ENCODE results near the gene FEN1.

FEN1 gene

DNA sequence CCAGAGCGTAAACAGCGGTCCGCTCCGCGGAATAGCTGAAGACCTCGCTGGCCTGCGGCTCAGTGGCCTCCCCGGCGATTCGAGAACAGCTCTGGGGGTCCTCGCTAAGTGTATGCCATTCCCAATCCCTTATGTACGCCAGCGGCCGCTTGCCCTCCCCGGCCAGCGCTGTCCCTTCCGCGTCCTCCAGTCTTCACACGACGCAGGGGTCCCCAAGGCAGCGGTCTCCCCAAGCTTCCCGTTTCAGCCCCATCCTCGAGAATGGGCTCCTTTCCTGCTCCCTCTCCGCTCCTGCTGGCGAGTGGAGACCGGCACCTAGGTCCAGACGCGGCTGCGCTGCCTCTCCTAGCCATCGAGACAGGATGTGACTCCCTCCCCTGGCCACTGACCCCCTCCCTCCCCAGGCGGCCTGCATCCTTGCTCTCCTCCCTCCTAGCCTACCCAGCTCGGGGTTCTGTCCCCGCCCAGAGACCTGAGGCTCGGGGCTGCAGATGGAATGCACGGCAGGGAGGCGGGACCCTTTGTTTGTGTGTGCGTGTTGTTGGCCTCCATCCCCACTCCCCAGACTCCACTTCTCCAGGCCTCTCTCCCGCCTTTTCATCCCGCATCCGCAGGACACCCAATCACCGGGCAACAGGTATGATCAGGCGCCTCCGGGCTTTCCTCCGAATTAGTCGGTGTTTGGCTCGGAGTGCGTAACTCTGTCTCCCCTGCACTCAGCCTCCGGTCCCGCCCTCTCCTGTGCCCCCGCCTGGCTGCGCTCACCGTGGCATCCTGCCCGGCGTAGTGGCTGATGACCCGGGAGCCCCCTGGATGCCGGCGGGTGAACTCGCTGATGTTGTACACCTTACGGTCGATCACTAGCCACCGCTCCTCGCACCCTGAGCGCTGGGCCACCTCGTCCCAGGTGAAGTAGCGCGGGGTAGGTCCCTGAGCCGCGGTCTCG, 23.4 kb downstream of the FEN1 start:
- DNase-seq = peak in 50 of 58 donors; percentile 39 to 82 (median 70)

DNA sequence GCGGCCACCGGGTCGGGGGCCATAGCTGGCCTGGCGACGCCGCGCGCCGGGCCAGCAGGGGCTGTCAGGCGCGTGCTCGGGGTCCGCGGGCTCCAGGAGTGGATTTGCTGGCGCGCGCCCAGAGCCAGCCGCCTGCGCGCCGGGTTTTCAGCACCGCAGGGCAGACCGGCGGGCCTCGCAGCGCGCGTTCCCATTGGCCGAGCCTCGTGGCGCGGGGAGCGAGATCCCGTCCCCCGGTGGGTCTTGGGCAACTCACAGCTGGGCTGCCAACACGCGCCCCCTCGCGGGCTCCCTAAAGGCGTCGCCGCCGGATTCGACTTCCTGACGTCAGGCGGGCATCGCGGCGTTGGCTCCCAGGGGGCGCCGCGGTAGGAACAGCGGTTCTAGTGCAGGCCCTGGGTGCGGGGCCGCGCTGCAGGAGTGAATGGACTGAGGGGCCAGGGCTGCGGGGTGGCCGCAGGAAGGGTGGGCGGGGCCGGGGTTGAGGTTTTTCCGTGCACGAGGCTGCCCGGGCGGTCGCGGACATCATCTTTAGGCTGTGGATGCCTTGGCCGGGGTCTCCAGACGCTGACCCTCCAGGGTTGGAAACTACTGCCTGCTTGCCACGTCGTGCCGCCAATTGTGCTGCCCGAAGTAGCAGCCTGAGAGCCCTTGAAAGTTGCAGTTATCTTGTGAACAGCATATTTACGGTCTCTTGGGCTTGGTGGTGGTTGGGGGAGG, 24.2 kb downstream of the FEN1 start, which contains the start of gene FADS1:
TSS of gene FADS1 (minus strand) at position 268 of the 720 bp plus-strand sequence. CDS start at position 194, 74 bp downstream.
- peak; percentile 53 to 97 (median 90) for DNase-seq

DNA sequence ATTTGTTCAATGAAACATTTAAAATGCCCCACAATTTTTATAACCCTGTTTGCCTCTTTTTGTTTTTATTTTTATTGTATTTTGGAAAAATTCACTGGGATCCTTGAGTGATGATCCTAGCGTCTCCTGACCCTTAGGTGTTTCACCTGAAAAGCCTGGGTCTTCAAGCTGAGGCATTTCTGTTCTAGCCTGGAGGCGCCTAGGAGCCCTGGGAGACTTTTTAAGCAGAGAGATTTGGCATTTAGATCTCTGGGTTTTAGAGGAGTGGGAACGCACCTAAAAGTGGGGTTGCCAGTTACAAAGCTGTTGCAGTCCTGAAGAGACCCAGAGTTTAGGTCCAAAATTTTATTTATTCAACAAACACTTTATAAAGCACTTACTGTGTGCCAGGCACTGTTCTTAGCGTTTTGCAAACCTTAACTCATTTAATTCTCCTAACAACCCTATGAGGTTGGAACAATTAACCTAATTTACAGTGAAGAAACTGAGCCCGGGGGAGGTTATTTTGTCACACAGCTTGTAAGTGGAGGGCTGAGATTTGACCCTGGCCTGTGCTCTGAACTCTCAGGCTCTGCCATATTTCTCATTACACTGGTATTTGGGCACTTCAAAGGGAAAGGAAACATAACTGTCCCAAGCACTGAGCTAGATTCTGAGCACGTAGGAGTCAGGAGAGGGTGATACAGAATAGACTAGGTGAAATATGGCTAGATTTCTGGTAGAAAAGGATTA, 24.9 kb downstream of the FEN1 start:
- DNase-seq = no peak

DNA sequence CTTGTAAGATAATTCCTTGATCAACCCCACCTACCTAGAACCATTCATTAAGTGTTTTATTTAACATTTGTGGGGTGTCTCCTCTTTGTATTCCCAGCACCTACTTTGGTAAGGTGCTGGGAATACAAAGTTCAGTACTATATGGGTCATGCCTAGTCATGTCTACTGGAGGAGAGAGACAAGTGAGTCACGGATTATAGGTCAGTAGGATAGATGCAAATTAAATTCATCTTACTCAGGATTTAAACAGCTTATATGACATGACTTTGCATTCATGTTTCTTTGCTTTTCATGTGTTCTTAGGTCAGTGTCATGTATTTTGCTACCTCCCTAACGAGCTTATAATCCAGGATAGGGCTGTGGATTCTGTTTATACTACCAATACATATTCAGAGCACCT, 27.5 kb downstream of the FEN1 start:
- no peak for DNase-seq

DNA sequence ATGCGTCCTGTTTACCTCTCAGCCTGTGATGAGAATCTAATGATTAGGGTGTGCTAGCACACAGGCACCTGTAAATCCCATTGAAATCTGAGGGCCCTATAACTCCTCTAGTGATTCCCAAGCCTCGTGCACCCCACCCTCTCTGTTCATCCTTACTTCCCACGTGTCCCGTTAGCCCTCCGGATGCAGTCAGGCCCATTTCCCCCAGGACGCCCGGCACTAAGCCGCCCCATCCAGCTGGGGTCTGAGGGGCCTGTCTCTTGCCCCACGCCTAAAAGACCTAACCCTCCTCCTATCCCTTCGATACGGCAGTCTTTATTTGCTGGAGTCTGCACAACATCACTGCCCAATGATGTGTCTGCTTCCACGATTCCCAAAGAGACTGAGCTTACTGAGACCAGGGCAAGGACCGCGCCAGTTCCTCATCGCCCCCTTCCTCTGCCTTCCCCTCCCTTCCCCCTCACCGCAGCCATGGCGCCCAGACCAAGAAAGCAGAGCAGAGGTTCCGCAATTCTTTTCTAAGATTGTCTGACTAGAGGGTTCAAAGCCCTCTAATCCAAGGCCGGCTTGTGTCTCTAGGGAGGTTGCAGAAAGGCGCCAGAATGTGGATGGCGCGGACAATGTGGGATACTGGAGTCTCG, 34.3 kb downstream of the FEN1 start:
- peak in 15 of 58 donors; percentile 48 to 79 (median 67) for DNase-seq

DNA sequence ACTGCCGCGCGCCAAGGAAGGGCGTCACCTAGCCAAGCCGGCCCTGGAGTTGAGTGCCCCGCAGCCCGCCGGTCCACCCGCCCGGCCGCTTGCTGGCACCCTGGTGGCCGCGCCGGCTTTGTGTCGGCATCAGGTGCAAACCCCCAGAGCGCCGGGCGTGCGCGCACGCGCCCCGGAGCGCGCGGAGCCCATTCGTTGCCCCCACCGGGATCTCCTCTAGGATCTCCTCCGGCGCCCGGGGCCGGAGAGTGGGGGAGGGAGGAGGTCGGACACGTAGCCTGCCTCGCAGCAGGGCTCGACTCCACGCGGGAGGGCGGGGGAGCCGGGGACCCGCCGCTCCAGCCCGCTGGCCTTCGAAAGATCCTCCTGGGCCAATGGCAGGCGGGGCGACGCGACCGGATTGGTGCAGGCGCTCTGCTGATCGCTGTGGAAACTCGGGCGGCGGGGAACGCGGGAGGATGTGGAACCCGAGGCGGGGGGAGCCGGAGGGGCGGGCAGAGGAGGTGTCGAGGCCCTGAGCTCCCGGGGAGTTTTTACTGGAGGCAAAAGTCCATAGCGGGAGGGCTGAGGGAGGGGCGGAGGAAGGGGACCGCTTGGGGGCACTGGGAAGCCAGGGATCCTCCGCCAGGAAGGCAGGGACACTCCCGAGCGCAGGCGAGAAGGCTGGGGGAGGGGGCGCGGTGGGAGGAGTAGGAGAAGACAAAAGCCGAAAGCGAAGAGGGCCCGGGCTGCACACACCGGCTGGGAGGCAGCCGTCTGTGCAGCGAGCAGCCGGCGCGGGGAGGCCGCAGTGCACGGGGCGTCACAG, 35.1 kb downstream of the FEN1 start, which contains the start of gene FADS2:
TSS of gene FADS2 (plus strand) at position 730 of the 808 bp plus-strand sequence. CDS start 91 bp downstream, outside the sequence.
- peak; percentile 55 to 98 (median 94) for DNase-seq

DNA sequence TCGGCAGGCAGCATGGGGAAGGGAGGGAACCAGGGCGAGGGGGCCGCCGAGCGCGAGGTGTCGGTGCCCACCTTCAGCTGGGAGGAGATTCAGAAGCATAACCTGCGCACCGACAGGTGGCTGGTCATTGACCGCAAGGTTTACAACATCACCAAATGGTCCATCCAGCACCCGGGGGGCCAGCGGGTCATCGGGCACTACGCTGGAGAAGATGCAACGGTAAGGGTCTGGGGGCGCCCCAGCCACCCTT, 35.6 kb downstream of the FEN1 start:
- no peak for DNase-seq

DNA sequence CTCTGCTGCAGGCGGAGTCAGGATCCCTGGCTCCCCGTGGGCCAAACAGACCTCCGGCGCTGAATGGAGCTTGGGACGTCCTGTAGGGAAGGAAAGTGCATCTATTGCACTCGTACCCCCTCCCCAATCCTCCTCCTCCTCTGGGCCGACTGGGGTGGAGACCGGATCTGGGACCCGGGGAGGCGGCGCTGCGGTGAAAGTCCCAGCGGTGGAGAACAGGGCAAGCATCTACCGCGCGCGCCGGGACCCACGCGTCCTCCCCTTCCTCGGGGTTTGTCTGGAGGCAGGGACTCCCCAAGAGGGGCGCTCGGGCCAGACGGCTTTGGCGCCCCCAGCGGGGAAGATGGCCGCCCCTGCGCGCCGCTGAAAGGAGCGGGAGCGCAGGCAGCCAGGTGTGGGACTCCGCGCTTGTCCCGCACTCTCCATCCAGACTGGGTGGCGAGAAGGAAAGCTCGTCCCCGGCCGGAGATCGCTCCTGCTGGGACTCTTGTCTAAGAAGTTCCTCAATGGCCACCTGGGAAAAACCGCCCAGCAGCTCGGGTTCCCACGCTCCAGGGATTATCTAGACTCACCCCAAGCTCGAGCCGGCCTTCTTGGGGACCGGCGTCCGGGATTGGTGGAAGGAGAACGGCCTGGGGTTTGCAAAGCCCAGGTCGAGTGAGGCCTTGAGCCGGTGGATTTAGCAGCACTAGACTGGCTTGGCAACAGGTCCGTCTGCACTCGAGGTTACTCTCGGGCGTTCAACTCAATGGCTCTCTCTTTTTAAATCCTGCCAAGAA, 36.1 kb downstream of the FEN1 start:
- peak in 37 of 58 donors; percentile 20 to 67 (median 41) for DNase-seq

DNA sequence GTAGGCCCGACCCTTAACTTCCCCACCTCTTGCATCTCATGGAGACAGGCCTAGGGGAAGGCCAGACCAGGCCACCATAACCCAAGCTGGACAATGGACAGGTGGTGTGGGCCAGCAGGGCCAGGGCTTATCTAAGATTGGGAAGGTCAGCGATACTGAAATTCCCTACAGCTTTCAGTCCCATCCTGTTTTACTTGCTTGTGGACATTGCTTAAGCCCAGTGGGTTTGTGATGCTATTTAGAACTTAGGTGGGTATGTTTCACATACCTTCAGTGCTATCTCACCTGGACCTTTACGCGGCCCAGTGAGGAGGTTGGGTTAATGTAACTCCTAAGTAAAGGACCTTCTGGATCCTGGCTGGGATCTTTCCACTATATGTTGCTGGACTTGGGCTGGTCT, 37.1 kb downstream of the FEN1 start:
- DNase-seq = no peak

DNA sequence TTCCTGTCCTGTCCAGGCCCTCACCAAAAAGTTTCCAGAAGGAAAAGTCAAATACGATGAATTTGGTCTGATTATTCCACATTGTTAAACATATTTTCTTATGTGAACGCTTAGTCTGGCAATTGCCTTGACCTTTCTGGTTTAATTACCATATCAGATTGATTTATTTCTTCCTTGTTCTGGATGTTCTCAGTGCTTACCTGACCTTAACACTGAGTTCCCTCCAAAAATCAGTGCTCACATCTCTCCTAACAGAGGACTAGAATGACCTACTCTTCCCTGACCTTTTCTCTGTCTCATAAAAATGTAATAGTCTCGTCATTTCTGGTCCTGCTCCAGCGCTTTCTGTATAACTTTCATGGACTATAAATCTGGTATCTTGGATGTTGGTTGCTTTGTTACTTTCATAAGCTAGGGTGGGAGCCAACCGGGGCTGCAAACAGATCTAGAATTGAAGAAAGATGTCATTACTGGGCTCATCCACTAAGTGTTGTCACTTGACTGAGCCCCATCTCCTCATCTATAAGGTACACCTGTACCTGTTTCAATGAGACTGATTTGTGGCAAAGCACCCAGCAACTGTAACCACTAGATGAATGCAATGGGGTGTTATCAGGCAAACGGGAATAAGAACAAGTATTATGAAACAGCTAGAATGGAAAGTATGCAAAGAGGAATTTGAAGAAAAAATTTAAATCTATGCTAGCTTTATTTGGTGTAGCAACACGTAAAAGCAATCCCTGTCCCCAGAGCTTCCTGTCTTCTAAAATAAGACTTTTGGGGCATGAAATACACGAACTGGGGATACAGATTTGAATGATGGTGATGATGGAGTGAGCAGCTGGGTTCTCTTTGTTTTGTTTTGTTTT, 37.8 kb downstream of the FEN1 start:
- no peak for DNase-seq

DNA sequence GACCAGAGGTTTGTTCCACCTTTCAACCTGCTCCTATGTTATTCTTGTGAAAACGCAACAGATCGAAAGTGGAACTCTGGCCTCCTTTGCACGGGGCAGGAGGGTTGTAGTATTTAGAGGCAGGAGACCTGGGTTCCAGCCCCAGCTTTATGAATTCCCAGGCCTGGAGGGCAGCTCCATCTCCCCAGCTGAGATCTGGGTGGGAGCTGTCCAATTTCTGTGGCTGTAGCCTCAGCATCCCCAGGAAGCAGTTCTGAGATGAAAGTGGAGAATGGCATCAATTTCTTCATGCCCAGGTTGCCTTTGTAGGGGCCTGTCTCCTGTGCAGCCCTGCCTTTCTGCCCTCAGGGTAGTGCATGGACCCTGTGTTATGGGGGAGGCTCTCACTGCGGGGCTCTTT, 39.5 kb downstream of the FEN1 start:
- DNase-seq = no peak

DNA sequence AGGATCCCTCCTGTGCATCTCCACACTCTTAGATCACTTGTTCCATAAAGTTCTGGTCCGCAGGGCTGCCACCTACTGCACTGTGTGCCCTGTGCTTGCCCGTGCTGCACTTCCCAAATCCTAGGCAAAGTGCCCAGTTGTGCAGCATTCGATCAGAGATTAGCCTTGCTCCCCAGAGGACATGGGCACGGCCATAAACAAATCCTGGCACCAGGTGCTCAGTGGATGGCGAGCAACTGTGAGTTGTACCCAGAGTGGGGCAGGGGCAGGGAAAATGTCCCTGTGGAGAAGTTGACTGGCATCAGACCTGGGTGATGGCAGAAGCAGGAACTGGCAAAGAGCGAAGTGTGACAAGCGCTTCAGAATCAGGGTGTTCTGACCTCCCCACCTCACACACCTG, 40.0 kb downstream of the FEN1 start:
- DNase-seq = no peak

DNA sequence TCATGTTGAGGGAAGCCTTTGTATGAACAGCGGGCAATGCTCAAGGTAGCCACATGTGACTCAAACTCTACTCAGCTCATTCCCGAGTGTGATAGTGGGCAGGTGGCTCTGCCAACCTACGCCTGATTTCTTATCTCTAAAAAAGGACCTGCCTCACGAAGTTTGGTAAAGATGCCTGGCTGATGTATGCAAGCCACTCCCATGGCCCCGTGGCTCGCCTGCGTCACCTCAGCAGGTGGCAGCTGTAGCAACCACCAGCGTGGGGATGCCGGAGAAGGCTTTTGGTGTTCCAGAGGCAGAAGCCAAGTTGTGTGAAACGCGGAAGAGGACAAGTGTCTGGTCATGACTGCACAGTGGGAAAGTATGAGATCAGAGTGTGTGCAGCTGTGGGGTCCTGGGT, 40.8 kb downstream of the FEN1 start:
- peak in 3 of 58 donors; percentile 10 to 25 (median 20) for DNase-seq

DNA sequence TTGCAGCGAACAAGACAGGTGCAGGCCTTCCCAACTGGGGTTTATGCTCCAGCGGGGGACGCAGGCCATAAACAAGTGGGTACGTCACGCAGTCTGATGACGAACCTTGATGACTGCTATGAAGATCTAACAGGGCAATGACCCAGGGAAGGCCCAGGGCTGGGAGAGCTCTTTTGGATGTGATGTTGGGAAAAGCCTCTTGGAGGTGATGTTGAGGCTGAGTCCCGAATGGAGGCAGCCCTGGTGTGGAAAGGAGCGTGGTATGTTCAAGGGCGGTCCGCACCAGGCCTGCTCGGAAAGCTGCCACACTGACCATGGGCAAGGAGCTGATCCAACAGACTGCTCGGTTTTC, 41.2 kb downstream of the FEN1 start:
- DNase-seq = no peak

DNA sequence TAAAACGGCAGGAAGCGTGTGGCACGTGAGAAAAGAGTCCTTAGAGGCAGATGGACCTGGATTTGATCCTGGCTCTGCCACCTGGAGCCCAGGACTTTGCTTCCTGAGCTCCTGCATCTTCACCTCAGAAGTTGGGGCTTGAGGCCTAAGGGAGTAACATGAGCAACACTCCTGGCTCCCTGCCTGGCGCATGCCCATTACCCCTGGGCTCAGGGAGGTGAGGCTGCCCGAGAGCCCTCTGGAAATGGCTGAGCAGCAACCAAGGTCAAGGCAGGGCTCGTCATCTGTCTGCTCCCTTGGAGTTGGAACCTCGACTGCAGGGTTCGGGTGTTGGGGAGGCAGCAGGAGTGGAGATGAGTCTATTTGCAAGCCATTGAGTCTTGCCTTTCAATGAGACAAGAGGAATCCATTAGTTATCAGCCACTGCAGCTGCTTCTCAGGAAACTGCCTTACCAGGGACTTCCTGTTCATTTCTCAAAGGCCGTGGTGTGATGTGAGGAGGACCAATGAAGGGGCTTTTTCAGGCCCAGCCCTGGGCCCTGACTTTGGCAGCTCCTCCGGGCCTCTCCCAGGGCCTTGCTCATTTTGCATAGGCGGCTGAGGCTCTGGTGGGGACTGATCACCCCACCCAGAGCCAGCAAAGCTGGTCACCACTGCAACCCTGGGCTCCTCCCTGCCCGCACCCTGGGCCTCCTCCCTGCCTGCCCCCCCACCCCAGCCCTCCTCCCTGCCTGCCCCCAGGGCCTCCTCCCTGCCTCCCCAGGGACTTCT, 41.8 kb downstream of the FEN1 start:
- DNase-seq = peak in 32 of 58 donors; percentile 19 to 67 (median 40)

DNA sequence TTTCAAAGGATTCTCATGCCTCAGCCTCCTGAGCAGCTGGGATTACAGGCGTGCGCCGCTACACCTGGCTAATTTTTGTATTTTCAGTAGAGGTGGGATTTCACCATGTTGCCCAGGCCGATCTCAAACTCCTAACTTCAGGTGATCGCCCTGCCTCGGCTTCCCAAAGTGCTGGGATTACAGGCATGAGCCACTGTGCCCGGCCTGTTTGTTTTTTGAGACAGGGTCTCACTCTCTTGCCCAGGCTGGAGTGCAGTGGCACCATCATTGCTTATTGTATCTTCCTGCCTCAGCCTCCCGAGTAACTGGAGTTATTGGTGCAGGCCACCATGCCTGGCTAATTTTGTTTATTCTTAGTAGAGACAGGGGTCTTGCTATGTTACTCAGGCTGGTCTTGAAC, 43.5 kb downstream of the FEN1 start:
- DNase-seq = no peak

DNA sequence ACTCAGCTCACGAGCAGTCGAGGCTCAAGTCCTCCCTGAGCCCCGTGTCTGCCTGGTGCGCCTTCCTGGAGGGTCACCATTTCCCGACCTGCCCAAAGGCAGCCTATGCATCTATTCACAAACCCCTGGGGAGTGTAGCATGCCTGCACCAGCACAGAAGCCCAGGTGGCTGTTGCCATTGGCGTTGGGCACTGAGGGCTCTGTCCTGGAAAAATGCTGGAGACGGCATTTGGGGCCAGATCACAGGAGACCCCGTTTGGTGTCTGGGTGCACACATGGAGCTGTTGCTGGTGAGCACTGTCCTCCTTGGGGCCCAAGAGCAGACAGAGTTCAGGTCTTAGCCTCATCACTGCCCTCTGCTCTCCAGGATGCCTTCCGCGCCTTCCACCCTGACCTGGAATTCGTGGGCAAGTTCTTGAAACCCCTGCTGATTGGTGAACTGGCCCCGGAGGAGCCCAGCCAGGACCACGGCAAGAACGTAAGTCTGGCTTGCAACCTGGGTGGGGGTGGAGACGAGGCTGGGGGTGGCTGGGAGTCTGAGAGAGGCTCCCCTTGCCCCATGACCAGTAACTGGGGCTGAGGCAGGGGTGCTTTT, 44.8 kb downstream of the FEN1 start:
- DNase-seq = no peak

All from anterior cingulate cortex (tissue), 58 donors.